NCI-H1092 treated with DMSO at 0.1 percent for 48 hours (cell line): ENCODE results near the gene SMTNL2.
"Not testable (repeated sequence)": the region's sequence is repeated elsewhere in the genome, so short reads cannot be mapped to it uniquely, and the experiment has no call there.

ENCODE experiments used
- DNase-seq: peaks from one replicate; lab custom pipeline; 2025; lab: John Stamatoyannopoulos, UW

The SMTNL2 gene

GRCh38 chr17:4635823-4636375 lies 51.6 kb downstream of the SMTNL2 start:
- DNase-seq, result no peak

GRCh38 chr17:4636474-4637100 lies 52.3 kb downstream of the SMTNL2 start:
- DNase-seq, result no peak

GRCh38 chr17:4638766-4639165 lies 54.4 kb downstream of the SMTNL2 start:
- not testable (repeated sequence) for DNase-seq

DNA sequence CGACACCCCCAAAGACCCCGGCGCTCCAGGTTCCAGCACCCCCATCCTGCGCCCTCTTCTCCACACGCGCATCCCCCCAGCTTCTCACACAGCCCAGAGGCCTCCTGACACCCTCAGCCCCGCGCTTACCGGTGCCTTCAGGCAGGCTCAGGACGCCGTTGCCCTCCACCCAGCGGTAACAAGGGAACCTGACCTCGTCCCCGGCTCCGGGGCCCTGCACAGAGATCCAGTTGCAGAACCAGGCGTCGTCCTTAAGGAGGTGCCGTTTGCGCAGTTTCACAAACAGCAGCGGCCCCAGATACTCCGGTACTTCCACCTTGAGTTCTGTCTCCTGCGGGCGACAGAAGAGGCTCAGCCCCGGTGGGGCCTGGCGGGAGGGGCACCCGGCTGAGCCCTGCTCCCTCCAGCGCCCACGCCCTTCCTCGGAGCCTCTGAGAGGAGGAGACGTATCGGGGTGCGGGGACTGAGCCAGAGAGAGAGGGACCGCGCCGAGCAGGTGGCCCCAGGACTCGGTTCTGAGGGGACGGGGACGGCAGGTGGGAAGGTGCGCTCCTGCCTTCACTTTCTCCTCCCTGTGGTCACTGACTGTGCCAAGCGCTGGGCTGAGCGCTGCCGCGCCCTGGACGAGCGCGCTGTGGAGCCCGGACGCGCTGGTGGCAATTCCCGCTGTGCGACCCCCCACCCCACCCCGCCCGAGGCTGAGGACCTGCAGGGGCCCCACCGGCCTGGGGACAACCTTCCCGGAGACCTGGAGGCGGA lies 55.2 kb downstream of the SMTNL2 start:
- not testable (repeated sequence) for DNase-seq

DNA sequence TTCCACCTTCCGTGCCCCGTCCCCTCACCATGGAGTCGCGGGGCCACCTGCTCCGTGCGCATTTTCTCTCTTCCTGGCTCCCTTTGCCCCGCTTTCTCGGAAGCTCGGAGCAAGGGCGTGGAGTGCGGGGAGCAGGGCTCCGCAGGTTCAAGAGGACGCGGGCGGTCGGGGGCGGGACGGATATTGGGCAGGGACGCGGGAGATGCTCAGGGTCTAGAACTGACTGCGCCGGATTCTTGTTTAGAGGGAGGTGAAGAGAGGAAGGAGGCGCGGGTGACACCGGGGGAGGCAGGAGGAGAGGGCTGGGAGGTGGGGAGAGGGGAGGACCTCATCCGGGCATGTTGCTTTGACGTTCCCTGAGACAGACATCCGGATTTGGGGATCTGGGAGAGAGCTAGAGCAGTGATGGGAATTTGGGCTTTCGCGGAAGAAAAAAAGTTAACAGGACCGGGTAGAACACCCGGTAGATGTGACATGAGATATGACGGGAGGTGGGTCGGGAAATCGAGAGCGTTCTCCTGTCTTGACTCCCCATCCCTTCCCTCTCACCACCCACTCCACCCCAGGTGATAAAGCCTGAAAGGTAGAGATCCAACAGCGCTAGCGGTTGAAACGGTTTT lies 56.4 kb downstream of the SMTNL2 start:
- not testable (repeated sequence) for DNase-seq

DNA sequence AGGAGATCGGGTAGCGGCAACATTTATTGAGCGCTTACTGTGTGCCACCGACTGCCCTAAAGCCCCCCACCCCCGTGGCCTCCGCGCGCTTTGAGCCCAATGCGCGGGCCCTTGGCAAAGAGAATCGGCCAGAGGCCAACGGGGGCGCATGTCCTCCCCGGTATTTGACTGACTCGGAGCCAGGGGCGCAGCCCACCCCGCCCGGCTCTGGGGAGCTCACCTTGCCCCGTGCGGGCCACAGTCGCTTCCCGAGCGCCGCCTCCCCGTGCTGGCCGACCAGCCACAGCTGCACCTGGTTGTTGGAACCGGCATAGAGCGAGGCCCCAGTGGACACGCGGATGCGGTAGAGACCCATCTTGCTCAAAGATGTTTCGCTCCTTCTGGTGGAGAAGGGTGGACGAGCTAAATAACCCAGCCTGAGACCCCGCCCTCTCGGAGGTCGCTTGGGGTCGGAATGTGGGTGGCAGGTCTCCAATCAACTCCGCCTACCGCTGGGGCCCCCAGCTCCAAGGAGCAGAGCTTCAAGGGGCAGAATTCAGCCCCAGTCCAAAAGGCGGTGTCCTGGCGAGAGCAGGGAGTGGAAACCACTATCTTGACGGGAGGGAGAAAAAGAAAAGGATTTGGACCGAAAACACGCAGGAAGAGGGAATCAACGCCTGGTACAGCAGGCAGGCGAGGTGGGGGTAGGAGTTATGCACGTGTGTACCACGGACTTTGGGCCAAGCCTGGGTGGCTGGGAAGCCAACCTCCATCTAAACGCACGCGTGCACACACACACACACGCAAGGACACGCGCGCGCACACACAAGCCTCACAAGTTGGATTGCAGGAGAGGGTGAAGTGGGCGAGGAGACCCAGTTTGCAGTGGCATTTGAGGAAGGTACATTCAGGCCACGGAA lies 57.2 kb downstream of the SMTNL2 start, which contains the start of gene ALOX15:
ALOX15 (minus strand) TSS at position 382 of the 899 bp plus-strand sequence; CDS start at position 355, 27 bp downstream.
- DNase-seq, result no peak

GRCh38 chr17:4642286-4642685 lies 58.0 kb downstream of the SMTNL2 start:
- DNase-seq, result no peak

DNA sequence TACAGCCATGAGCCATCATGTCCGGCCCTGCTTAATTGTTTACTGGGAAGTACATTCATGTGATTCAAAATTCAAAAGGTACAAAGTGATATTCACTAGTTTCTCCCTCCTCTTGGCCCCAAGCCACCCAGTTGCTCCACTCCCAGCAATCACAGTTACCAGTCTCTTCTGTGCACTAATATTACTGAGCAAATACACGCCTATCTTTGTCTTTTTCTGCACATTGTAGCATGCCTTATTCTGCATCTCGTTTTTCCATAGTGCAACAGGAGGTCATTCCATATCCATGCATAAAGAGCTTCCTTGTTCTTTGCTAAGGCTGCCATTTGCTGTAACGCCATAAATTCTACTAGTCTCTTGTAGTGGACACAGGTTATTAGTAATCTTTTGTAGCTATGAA lies 59.3 kb downstream of the SMTNL2 start:
- DNase-seq, result no peak

DNA sequence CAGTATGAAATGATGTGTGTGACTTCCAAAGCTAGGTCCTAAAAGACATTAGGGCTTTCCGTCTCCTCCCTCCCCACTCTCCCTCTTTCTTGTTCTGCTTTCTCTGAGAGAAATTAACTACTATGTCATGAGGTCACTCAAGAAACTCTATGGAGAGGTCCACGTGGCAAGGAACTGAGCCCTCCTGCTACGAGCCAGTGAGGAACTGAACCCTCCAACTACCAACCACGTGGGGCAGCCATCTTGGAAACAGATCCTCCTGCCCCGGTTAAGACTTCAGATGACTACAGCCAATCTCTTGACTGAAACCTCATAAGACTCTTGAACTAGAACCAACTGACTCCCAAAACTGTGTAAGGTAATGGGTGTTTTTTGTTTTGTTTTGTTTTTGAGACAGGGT lies 61.3 kb downstream of the SMTNL2 start:
- no peak for DNase-seq

- DNase-seq, result peak; percentile 89
These were observed 64.4 kb downstream of the SMTNL2 start for GRCh38 chr17:4648741-4649140.

GRCh38 chr17:4652997-4653396 lies 68.7 kb downstream of the SMTNL2 start:
- no peak for DNase-seq

- DNase-seq, result not testable (repeated sequence)
These were observed 71.6 kb downstream of the SMTNL2 start for GRCh38 chr17:4655933-4656332.

DNA sequence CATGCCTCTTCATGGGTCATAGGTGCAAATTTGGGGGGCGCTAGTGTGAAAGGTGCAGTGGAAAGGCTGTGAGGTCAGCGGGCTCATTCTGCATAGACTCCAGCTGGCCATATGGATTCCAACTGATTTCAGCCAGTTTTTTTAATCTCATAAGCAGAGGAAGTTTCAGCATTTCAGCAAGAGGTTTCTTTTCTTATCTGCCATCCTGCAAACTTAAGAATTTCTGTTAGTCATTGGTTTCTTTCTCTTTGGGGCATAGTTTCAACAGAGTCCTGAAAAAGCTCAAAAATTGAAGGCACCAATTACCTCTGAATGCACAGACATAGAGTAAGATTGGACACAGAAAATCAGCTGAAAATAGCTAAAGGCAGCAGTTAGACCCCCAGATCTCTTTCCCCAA lies 73.3 kb downstream of the SMTNL2 start:
- DNase-seq, result no peak
